DND-41 (cell line): ENCODE measurements around the gene PEPD.

Experiments
- EZH2 ChIP-seq: IDR thresholded peaks from 3 replicates; pipeline ENCODE4 v1.6.1; 2012; ENCODE audit warnings: borderline replicate concordance, low read depth, mild to moderate bottlenecking, moderate library complexity, low read length, inconsistent platforms; ENCODE audit not compliant: severe bottlenecking
- TF ChIP-seq, protein P1 (sequence below): IDR thresholded peaks from 2 replicates; pipeline ENCODE4 v1.5.1; 2012; ENCODE audit warnings: borderline replicate concordance, low read length, moderate library complexity, mild to moderate bottlenecking; ENCODE audit not compliant: poor library complexity, severe bottlenecking; ENCODE audit errors: extremely low read depth

GRCh38 chr19:33432446-33433170 lies 89.0 kb downstream of the PEPD start:
- TF ChIP-seq, protein P1, sequence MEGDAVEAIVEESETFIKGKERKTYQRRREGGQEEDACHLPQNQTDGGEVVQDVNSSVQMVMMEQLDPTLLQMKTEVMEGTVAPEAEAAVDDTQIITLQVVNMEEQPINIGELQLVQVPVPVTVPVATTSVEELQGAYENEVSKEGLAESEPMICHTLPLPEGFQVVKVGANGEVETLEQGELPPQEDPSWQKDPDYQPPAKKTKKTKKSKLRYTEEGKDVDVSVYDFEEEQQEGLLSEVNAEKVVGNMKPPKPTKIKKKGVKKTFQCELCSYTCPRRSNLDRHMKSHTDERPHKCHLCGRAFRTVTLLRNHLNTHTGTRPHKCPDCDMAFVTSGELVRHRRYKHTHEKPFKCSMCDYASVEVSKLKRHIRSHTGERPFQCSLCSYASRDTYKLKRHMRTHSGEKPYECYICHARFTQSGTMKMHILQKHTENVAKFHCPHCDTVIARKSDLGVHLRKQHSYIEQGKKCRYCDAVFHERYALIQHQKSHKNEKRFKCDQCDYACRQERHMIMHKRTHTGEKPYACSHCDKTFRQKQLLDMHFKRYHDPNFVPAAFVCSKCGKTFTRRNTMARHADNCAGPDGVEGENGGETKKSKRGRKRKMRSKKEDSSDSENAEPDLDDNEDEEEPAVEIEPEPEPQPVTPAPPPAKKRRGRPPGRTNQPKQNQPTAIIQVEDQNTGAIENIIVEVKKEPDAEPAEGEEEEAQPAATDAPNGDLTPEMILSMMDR: no peak
- no peak for TF ChIP-seq EZH2
